ENCODE measurements around the gene SLC19A1. TPM values are rescaled to one million over a fixed set of nuclear protein-coding genes. Genes with fewer than 3 reads are reported as not detected.
A peak's percentile ranks its signal among the peaks of the same experiment; 100 is the strongest.

SLC19A1 gene
- total and polyA plus RNA-seq, 7 donors = 1.4 to 3.8 (median 2.3) TPM

GRCh38 chr21:45540601-45540970 is 1.7 kb downstream of the SLC19A1 start:
- TF ChIP-seq CTCF (IDR thresholded peaks at IDR 0.05) = no peak
- intact Hi-C loops (cut with DNase I) = no loop called here
- Histone ChIP-seq H3K27me3 (ENCODE audit: insufficient read depth in 3 of 3, low read length in 2 of 3) (no peaks in the 10 kb centered on the region), H3K9me3 (no peaks in the 10 kb centered on the region), H3K36me3 (ENCODE audit: insufficient read depth in 1 of 2, low read depth in 1 of 2) (no peaks in the 10 kb centered on the region), H3K27ac (no peak overlapping the region), H3K4me3 (no peak overlapping the region), H3K4me1 (peaks cover 5% of the 10 kb centered on the region)
- no peak for ATAC-seq
- WGBS, 3 donors = 88 to 91% (median 88%) methylated on average over 10 of the region's 10 CpGs
- peak in 1 of 2 donors; percentile 32 for DNase-seq

- no peaks in the 10 kb centered on the region for H3K9me3 ChIP-seq
- intact Hi-C loops (cut with DNase I) = no loop called here
- H3K4me1 ChIP-seq = peaks cover 5% of the 10 kb centered on the region
- no peak for TF ChIP-seq CTCF (IDR thresholded peaks at IDR 0.05)
- H3K36me3 ChIP-seq (ENCODE audit: insufficient read depth in 1 of 2, low read depth in 1 of 2) = no peaks in the 10 kb centered on the region
- no peak overlapping the region for H3K4me3 ChIP-seq
- no peak overlapping the region for H3K27ac ChIP-seq
- H3K27me3 ChIP-seq (ENCODE audit: insufficient read depth in 3 of 3, low read length in 2 of 3) = no peaks in the 10 kb centered on the region
- DNase-seq = peak in 1 of 2 donors; percentile 19
- 94% methylated on average over 24 of the region's 24 CpGs for whole genome bisulfite sequencing, 3 donors
- ATAC-seq = no peak
Measured at GRCh38 chr21:45539796-45540600, 2.2 kb downstream of the SLC19A1 start.

GRCh38 chr21:45539046-45539795 is 3.0 kb downstream of the SLC19A1 start:
- Histone ChIP-seq H3K4me1 (peaks cover 12% of the 10 kb centered on the region), H3K27ac (no peak overlapping the region), H3K36me3 (ENCODE audit: insufficient read depth in 1 of 2, low read depth in 1 of 2) (no peaks in the 10 kb centered on the region), H3K27me3 (ENCODE audit: insufficient read depth in 3 of 3, low read length in 2 of 3) (no peaks in the 10 kb centered on the region), H3K9me3 (no peaks in the 10 kb centered on the region), H3K4me3 (no peak overlapping the region)
- TF ChIP-seq CTCF (IDR thresholded peaks at IDR 0.05) = no peak
- 78 to 87% (median 80%) methylated on average over 17 of the region's 17 CpGs for WGBS, 3 donors
- ATAC-seq (no peak), DNase-seq (peak in 1 of 2 donors; percentile 39)
- intact Hi-C loops (cut with DNase I) = no loop called here

- 93 to 94% (median 94%) methylated on average over 31 of the region's 31 CpGs for WGBS, 3 donors
- Histone ChIP-seq H3K27me3 (ENCODE audit: insufficient read depth in 3 of 3, low read length in 2 of 3) (no peaks in the 10 kb centered on the region), H3K36me3 (ENCODE audit: insufficient read depth in 1 of 2, low read depth in 1 of 2) (no peaks in the 10 kb centered on the region), H3K4me1 (peaks cover 14% of the 10 kb centered on the region), H3K4me3 (no peak overlapping the region), H3K27ac (no peak overlapping the region), H3K9me3 (no peaks in the 10 kb centered on the region)
- TF ChIP-seq CTCF (IDR thresholded peaks at IDR 0.05) = no peak
- intact Hi-C loops (cut with DNase I) = no loop called here
- DNase-seq (peak; percentile 11 to 53), ATAC-seq (no peak)
Measured at GRCh38 chr21:45538381-45539045, 3.7 kb downstream of the SLC19A1 start.
